SK-N-DZ (cell line): ENCODE data around the gene MAN1C1.
"Not testable (repeated sequence)": the region's sequence is repeated elsewhere in the genome, so short reads cannot be mapped to it uniquely, and the experiment has no call there.

Experiments
- DNase-seq: peaks from one replicate; pipeline ENCODE4 v3.0.0-alpha.2; 2015; ENCODE audit warnings: low spot score

MAN1C1 gene

GRCh38 chr1:25634896-25635295 is 18.3 kb downstream of the MAN1C1 start:
- no peak for DNase-seq

GRCh38 chr1:25636141-25636540 is 19.6 kb downstream of the MAN1C1 start:
- not testable (repeated sequence) for DNase-seq

GRCh38 chr1:25640646-25641328 is 24.2 kb downstream of the MAN1C1 start:
- no peak for DNase-seq

GRCh38 chr1:25641329-25641725 is 24.7 kb downstream of the MAN1C1 start:
- DNase-seq: no peak

GRCh38 chr1:25641931-25642573 is 25.5 kb downstream of the MAN1C1 start:
- no peak for DNase-seq

- DNase-seq: no peak
Observed at GRCh38 chr1:25642574-25643108, 26.1 kb downstream of the MAN1C1 start.

GRCh38 chr1:25643929-25644328 is 27.3 kb downstream of the MAN1C1 start:
- DNase-seq: no peak

GRCh38 chr1:25644962-25645361 is 28.4 kb downstream of the MAN1C1 start:
- DNase-seq: no peak

GRCh38 chr1:25645637-25646400 is 29.2 kb downstream of the MAN1C1 start:
- DNase-seq: no peak

- no peak for DNase-seq
Observed at GRCh38 chr1:25647106-25647505, 30.5 kb downstream of the MAN1C1 start.

GRCh38 chr1:25647863-25648262 is 31.3 kb downstream of the MAN1C1 start:
- no peak for DNase-seq

GRCh38 chr1:25648681-25649440 is 32.3 kb downstream of the MAN1C1 start:
- DNase-seq: no peak

- DNase-seq: no peak
Observed at GRCh38 chr1:25649505-25650288, 33.1 kb downstream of the MAN1C1 start.

- no peak for DNase-seq
Observed at GRCh38 chr1:25650289-25650576, 33.6 kb downstream of the MAN1C1 start.

- DNase-seq: no peak
Observed at GRCh38 chr1:25651036-25651640, 34.5 kb downstream of the MAN1C1 start.

GRCh38 chr1:25651824-25652741 is 35.5 kb downstream of the MAN1C1 start:
- no peak for DNase-seq

- no peak for DNase-seq
Observed at GRCh38 chr1:25653558-25653957, 37.0 kb downstream of the MAN1C1 start.

- DNase-seq: no peak
Observed at GRCh38 chr1:25654109-25654660, 37.6 kb downstream of the MAN1C1 start.
